Skin of body (tissue), 2 donors: Measurements from ENCODE around the gene HLA-DPB1. TPM values are rescaled to one million over a fixed set of nuclear protein-coding genes. Genes with fewer than 3 reads are reported as not detected.
"Not testable (repeated sequence)": the region's sequence is repeated elsewhere in the genome, so short reads cannot be mapped to it uniquely, and the experiment has no call there.

Experiments used
- DNase-seq: peaks from one replicate; lab custom pipeline; 2025; lab: John Stamatoyannopoulos, UW
- total RNA-seq: library from RNA; depleted of rRNA; stranded (reverse); fragments of >200 nt; gene quantifications from one replicate; pipeline ENCODE4 v1.2.3, GENCODE V29; 2014

HLA-DPB1 gene
- total RNA-seq, 1 donor from 2014 or later = 19.6 TPM

DNA sequence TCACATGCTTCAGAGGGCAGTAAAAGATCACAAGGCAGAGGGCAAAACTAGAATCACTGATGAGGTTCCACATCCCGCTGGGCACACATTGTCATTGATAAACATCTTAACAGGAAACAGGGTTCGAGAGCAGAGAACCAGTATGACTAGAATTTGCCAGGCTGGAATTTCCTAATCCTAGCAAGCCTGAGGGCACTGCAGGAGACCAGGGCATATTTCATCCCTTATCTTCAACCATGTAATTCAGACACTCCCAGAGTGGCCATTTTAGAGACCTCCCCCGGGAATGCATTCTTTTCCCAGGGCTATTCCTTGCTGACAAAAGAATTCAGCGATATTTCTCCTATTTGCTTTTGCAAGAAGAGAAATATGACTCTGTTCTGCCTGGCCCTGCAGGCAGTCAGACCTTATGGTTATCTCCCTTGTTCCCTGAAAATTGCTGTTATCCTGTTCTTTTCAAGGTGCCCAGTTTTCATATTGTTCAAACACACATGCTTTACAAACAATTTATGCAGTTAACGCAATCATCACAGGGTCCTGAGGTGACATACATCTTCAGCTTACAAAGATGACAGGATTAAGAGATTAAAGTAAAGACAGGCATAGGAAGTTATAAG lies 25.4 kb downstream of the HLA-DPB1 start:
- not testable (repeated sequence) for DNase-seq

DNA sequence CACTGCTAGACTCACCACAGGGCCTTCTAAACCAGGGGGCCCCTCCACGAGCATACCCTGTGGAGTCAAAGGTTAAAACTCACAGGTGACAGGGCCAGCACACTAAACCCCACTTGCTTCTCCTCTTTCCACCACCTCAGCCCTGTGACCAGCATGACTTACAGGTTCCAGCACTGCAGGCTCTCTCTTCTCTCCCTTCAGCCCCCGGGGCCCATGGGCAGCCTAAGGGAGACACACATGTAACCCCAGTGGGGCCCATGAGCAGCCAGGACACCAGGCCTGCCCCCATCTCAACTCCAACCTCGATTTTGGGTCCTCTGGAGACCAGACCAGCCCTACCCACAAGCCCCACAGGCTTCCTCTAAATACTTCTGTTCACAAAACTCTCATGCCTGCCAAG lies 28.0 kb downstream of the HLA-DPB1 start:
- DNase-seq = no peak

DNA sequence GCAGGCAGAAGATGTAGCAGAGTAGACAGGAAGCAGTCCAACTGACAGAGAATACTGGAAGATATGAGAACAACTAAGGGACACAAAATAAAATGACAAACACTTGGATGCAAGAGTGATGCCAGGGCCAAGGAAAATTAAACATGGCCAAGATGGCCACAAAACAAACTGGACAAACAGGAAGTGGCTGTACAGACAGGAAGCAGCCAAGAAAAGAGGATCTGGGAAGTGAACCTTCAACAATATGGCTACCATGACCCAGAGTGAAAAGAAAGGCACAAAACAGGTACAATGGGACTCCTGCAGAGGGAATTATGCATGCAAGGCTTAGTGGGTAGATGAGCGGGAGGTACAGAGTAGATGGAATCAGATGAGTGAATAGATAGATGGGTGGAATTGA lies 29.1 kb downstream of the HLA-DPB1 start:
- DNase-seq = no peak

DNA sequence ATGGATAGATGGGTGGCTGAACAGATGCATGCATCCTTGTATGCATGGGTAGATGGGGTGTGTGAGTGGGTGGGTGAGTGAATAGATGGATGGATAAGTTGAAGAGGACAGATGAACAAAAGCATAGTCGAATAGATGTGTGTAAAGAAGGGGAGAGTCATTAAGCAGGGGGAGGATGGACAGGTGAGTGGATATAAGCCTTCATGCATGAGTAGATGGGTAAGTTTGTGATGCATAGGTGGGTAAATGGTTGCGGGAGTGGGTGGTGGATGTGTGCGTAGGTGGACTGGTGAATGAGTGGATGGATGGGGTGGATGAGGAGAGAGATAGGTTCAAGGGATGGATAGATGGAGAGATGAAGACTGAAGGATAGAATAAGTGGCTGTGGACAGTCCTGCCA lies 29.6 kb downstream of the HLA-DPB1 start:
- DNase-seq = no peak

DNA sequence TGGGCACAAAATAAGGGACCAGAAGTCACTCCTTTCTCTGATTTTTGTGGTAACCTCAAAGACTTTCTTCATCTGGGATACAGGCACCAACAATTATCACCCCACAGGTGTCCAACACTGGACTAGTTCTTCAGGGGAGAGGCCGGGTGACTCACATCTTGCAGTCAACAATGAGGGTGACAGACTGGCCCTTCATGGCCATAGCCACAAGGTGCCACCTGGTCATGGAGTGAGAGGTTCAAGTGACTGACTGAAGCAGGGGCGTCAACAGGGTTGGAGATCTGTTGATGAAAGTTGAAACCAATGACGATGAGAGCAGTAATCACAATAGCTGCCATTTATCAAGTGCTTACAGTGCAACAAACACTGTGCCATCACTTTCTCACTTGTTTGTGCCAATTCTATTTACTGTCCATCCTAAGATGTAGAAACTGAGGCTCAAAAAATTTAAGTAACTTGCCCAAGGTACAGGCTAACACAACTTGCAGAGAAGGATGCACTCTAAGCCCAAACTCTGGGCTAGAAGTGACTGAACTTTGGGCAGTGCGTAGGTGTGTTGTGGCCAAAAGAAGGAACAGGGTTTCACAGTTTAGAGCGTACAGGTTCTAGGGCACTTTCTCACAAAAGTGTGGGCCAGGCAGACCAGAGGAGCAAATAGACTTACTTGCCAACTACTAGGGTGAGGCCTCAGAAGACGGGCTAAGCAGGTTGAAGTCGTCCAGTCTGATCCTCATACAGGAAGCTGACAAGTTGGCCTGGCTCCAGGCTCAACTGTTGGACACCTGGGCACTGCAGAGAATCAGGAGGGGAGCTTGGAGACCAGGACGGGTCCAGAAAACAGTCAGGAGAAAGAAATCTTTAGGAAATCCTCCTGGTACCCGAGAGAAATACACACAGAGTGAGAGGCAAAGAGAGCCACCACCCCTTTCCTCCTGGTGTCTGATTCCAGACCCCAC lies 30.4 kb downstream of the HLA-DPB1 start:
- DNase-seq = no peak

DNA sequence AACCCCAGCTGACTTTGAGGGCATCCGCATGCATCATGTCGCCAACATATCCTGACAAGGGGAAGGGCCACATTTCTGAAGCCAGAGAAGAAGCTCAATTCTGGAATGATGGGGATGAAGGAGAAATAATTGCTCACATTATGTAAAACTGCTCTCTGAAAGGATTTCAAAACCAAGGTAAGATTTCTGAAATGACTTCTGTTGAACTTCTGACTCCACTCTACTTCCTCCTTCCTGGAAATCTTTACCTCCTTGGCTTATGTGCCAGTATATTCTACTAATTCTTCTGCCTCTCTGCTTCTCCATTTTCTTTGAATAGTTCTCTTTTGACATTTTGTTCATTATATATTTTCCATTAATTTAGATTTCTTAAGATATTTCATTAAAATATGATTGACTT lies 31.9 kb downstream of the HLA-DPB1 start:
- no peak for DNase-seq

DNA sequence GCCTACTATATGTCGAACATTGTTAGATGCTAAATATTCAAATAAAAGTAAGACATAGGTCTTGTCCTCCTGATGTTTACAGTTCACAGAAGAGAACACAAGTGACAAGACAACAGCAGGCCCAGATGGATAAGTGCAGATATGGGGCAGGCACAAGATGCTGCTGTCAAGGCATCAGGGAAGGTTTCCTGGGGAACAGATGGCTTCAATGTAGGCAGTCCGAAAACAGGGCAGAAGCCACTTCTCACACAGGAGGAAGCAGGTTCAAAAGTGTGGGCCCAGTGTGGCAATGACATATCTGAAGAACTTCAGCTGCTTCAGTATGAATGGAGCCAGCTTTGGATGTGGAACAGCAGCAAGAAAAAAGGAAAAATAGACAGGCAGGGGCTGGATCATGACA lies 32.5 kb downstream of the HLA-DPB1 start:
- DNase-seq = no peak

DNA sequence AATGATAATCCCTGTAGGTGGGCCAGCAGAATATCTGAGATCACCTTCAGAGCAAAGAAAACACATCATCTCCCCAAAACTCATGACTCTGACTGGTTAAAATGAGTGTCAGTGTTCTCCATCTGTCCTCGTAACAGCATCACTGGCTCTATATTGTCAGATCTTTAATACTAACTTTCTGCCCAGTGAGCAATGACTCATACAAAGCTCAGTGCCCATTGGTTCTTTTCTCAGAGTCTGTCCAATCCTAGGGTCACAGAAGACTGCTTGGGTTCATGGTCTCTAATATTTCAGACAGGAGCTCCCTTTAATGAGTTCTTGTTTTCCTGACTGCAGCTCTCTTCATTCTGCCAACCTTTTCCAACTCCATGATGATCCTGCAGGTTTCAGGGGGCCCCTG lies 36.4 kb downstream of the HLA-DPB1 start:
- peak; percentile 58 for DNase-seq

DNA sequence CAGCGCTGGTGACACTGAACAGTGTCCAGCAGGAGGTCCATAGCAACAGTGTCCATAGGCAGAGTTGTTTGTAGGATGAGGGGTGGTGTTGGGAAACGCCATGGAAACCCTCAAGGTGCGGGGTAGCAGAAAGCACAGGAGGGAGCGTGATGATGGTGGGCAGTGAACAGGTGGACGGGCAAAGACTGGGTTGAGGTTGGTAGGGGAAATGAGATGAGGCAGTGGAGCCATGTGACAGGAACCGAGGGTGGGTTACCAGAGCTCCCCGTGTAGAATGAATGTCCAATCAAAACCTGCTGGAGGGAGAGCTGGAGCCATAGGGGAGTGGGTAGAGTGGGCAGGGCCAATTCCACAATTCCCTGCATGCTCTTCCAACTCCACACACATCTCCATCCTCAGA lies 38.0 kb downstream of the HLA-DPB1 start:
- DNase-seq = no peak

DNA sequence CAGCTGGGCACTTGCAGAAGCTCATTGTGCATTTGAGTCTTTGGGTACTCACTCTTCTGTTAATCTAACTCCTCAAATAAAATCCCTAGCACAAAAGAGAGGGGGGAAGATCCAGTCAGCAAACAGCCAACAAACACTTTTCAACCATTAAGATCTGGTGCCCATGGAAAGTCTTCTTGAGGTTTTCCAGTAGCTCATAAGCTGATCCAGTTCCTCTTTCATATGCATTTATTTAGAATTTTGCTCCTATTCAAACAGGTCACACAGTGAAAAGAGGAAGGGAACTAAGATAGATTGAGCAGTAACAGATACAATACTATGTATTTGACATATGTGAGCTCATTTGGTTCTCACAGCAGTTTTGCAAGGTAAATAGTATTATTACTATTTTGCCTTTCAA lies 38.6 kb downstream of the HLA-DPB1 start:
- DNase-seq = no peak

DNA sequence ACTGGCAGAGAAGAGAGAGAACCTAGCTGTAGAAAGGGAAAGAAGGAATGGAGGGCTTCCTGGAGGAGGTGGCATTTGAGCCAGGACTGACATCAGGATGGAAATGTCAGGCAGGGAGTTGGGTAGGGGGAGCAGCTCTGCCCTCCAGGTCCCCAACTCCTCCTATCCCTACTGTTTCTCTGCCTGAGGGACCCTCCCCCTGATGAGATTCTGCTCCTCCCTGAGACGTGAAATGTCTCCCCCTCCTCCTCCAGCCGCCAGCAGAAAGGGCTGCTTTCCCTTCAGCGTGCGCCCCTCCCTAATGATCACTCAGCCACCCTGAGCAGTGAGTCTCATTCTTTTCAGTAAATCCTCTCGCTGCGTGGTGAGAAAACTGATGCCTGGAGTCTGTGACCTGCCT lies 40.6 kb downstream of the HLA-DPB1 start:
- DNase-seq = no peak

DNA sequence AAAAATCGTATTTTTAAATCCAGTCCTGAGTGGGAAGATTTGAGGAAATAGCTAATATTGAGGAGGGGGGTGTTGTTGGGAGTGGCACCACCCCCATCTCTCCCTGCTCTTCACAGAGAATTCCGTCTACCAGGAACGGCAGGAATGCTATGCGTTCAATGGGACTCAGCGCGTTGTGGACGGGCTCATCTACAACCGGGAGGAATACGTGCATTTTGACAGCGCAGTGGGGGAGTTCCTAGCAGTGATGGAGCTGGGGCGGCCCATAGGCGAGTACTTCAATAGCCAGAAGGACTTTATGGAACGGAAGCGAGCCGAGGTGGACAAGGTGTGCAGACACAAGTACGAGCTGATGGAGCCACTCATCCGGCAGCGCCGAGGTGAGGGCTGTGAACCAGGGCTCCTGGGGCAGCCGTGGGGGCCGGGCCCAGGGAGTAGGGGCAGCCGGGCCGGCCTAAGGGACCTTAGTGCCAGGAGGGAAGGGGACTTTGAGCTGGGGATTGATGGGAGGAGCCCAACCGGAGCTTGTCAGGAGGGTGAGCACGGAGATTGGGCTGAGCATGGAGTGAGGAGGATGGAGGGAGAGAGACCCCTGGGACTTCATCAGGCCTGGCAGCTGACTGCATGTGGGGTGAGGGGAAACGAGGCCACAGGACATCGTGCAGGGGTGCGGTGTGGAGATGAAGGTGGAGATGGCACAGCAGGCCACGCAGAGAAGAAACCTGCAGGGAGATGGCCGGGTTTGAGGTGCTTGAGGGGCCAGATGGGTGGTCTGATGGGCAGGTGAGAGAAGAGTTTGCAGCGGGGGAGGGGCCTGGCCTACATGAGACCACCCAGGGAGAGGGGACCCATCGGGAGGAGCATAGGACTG lies 41.3 kb downstream of the HLA-DPB1 start:
- no peak for DNase-seq

DNA sequence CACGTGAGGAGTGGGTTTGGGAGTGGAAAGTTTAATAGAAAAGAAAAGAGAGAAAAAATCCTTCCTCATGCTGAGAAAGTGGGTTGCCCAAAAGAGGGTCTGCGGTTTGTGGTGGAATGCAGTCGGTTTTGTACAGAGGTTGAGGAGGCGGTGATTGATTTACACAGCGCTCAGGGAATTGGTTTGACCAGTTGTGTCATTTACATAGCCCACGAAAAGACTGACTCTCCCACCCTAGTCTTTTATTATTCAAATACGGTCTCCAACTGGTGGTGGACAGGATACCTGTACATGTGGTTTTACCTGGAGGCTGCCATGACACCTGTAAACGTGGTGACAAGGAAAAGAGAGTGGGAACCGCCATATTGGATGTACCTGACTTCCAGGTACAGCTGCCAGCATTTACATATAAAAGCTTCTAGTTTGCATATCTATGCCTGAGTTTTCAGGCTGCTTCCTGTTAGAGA lies 42.1 kb downstream of the HLA-DPB1 start:
- no peak for DNase-seq

DNA sequence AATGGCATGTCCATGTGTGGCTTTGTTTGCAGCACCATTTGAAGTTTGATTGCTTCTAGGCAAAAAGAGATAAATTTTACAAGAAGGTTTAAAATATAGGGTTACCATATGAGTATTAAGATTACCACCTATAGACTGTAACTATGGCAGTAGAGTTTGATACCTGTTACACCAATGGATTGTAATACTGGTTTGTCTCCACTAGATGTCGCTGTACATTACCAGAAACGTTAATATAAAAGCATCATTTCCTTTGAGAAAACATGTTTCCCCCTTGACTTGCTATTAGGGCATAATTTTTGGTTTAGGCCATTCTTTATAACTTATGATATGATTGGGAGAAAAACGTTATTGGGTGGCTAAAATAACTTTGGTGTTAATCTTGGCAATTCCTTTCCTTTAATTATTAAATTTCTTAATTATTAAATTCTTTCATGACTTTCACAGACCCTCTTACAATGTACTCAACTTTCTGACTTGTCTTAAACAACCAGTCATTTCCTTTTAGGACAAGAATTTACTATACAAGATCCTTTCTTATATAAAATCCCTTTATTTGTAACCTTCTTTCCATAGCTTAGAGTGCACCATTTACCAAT lies 42.8 kb downstream of the HLA-DPB1 start:
- DNase-seq = peak; percentile 43

DNA sequence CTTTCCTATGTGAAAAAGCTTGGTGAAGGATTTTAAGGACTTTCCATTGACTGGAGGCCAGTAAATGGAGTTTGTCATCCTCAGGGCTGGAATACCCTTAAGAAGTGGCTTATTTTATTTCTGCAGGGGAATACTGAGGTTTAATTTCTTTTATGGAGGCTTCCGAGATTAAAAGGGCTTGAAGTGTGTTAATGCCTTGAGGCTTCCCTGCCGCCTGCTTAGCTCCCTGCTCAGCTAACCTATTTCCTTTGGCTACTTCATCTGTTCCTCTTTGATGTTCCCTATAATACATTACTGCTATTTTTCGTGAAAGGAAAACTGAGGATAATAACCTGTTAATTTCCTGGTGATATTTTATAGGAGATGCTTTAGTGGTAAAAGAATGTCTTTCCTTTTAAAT lies 44.2 kb downstream of the HLA-DPB1 start:
- DNase-seq = no peak

DNA sequence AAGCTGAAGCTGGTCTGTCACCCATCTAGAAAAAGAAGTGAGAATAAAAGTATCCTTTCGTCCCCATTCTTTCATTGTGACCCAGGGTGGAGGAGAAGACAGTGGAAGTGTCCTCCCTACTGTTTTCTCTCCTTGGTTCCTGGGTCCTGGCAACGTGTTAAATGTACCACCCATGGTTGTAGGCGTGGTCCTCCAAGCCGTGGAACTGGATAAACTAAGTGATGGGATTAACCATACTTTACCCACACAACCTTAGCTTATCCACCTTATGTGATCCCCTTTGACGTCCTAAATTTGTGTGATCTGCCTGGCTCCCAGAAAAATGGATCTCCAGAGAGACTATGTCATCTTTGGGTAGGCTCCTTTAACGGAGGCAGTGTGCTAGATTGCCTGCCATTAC lies 47.4 kb downstream of the HLA-DPB1 start:
- no peak for DNase-seq

DNA sequence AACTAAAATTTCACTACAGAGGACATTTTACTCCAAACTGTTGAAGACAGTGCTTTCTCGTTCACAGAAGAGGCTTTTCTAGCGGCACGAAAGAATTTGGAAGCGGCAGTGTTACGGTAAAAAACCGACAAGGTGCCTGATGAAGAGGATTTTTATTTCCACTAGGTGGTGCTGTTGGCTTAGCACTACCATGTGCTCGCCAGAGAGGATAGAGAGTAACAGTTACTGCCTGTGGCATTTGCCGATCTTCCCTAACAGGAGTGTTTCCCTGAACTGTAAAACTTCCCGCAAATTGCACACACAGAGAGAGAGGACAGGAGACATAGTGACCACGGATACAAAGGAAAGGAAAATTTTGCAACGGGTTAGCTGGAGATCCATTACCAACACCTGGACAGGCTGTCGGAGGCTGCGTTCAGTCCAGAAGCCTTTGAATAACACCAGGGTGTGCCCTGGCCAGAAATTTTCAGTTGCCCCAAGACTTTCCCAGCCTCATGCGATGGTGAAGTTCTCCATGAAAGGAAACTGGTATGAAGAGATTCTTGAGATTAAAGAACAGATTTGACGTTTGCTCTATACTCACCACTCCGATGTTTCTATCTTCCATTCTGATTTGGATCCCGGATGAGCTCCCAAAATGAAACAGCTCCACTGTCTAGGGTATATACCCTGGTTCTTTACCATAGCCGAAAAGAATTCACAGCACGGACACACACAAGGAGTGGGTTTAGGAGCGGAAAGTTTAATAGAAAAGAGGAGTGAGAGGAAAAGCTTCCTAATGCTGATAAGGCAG lies 48.1 kb downstream of the HLA-DPB1 start:
- no peak for DNase-seq

DNA sequence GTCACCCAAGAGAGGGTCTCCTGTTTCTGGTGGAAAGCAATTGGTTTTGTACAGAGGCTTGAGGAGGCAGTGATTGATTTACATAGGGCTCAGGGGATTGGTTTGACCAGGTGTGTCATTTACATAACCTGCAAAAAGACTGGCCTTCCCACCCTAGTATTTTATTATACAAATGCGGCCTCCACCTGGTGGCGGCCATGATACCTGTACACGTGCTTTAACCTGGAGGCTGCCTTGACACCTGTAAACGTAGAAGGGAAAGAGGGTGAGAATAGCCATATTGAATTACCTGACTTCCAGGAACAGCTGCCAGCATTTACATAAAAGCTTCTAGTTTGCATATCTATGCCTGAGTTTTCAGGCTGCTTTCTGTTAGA lies 48.7 kb downstream of the HLA-DPB1 start:
- DNase-seq = no peak

DNA sequence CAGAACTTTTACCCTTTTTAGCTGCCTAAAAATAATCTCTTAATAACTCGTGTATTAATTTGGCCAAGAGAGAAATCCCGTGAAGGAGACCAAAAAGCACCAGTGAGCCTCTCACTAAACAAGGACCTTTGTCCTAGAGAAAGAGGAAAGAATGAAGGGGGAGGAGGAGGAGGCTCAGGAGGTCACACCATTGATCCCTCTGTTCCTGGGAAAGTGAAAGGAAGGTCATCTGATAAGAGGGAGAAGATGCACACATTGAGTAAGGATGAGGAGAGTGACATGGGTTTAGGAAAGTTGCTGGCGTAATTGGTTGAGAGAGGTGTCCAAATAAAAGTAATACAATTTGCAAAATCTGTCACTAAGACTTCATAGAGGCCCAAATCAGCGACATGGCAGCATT lies 49.2 kb downstream of the HLA-DPB1 start:
- no peak for DNase-seq

DNA sequence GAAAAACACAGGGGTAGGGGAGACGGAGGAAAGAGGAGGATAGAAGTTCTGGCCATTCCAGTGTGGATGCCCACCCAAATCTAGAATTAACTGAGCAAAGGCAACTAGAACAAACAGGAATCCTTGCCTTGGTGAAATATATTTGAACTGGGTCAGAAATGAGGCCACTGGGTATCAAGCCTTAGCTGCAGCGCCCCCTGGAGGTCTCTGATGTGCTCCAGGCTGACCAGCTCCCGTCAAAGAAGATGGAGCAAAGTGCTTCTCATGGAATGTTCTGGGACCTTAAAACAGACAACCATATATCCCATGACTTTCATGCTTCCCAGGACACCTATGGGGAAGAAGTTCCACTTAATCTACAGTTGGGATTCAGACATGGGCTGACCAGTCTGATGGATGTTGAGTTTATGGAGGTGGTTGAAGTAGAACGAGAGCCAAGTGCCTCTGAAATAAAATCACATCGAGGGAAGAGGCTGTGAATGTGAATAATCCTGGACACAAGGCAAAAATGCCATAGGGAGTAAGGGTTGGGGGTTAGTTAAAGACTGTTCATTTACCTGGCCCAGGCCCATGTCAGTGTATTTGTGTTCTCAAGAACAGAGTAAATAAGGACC lies 50.4 kb downstream of the HLA-DPB1 start:
- DNase-seq = no peak
